ENCODE data around the gene ZPLD1. TPM values are rescaled to one million over a fixed set of nuclear protein-coding genes. Genes with fewer than 3 reads are reported as not detected.

Gene ZPLD1
- total and polyA plus RNA-seq, 4 donors: 0.05 TPM; not detected in 3

GRCh38 chr3:102447272-102447671 is 12.5 kb downstream of the ZPLD1 start:
- Histone ChIP-seq H3K9ac (ENCODE audit: insufficient read depth in 1 of 2, low read length in 2 of 2) (no peak overlapping the region), H3K27ac (ENCODE audit: low read depth in 1 of 2, low read length in 1 of 2) (no peak overlapping the region), H3K4me3 (no peak overlapping the region), H3K36me3 (ENCODE audit: control insufficient read depth in 4 of 4, insufficient read depth in 4 of 4, low read length in 4 of 4) (no peaks in the 10 kb centered on the region), H3K9me3 (ENCODE audit: control insufficient read depth in 4 of 4, insufficient read depth in 3 of 4, low read length in 3 of 4) (no peaks in the 10 kb centered on the region), H3K4me1 (ENCODE audit: control insufficient read depth in 5 of 5, insufficient read depth in 5 of 5, low read length in 5 of 5) (no peaks in the 10 kb centered on the region), H3K27me3 (ENCODE audit: control insufficient read depth in 3 of 3, insufficient read depth in 3 of 3, low read length in 2 of 3) (no peaks in the 10 kb centered on the region)
- DNase-seq (peak in 2 of 3 donors; percentile 12 to 29), ATAC-seq (ENCODE audit: insufficient read depth, low FRiP score) (no peak)
- TF ChIP-seq CTCF (IDR thresholded peaks at IDR 0.05; ENCODE audit: control extremely low read depth, extremely low read depth): no peak
- 67 to 68% methylated on average over 3 of the region's 3 CpGs for WGBS, 2 donors

- no peak for TF ChIP-seq CTCF (IDR thresholded peaks at IDR 0.05; ENCODE audit: control extremely low read depth, extremely low read depth)
- no peaks in the 10 kb centered on the region for H3K36me3 ChIP-seq (ENCODE audit: control insufficient read depth in 4 of 4, insufficient read depth in 4 of 4, low read length in 4 of 4)
- ATAC-seq (ENCODE audit: insufficient read depth, low FRiP score) (no peak), DNase-seq (no peak)
- H3K4me3 ChIP-seq: no peak overlapping the region
- no peak overlapping the region for H3K9ac ChIP-seq (ENCODE audit: insufficient read depth in 1 of 2, low read length in 2 of 2)
- no peaks in the 10 kb centered on the region for H3K4me1 ChIP-seq (ENCODE audit: control insufficient read depth in 5 of 5, insufficient read depth in 5 of 5, low read length in 5 of 5)
- H3K27ac ChIP-seq (ENCODE audit: low read depth in 1 of 2, low read length in 1 of 2): no peak overlapping the region
- no peaks in the 10 kb centered on the region for H3K9me3 ChIP-seq (ENCODE audit: control insufficient read depth in 4 of 4, insufficient read depth in 3 of 4, low read length in 3 of 4)
- no peaks in the 10 kb centered on the region for H3K27me3 ChIP-seq (ENCODE audit: control insufficient read depth in 3 of 3, insufficient read depth in 3 of 3, low read length in 2 of 3)
- whole genome bisulfite sequencing, 2 donors: 60 to 82% methylated on average over 3 of the region's 3 CpGs
These were observed 14.5 kb downstream of the ZPLD1 start for GRCh38 chr3:102449341-102449740.

- Histone ChIP-seq H3K9ac (ENCODE audit: insufficient read depth in 1 of 2, low read length in 2 of 2) (no peak overlapping the region), H3K9me3 (ENCODE audit: control insufficient read depth in 4 of 4, insufficient read depth in 3 of 4, low read length in 3 of 4) (no peaks in the 10 kb centered on the region), H3K4me3 (no peak overlapping the region), H3K27ac (ENCODE audit: low read depth in 1 of 2, low read length in 1 of 2) (no peak overlapping the region), H3K27me3 (ENCODE audit: control insufficient read depth in 3 of 3, insufficient read depth in 3 of 3, low read length in 2 of 3) (no peaks in the 10 kb centered on the region), H3K4me1 (ENCODE audit: control insufficient read depth in 5 of 5, insufficient read depth in 5 of 5, low read length in 5 of 5) (no peaks in the 10 kb centered on the region), H3K36me3 (ENCODE audit: control insufficient read depth in 4 of 4, insufficient read depth in 4 of 4, low read length in 4 of 4) (no peaks in the 10 kb centered on the region)
- peak in 1 of 3 donors; percentile 33 for DNase-seq
- no peak for ATAC-seq (ENCODE audit: insufficient read depth, low FRiP score)
- TF ChIP-seq CTCF (IDR thresholded peaks at IDR 0.05; ENCODE audit: control extremely low read depth, extremely low read depth): no peak
- 69 to 85% methylated on average over 3 of the region's 3 CpGs for WGBS, 2 donors
These were observed 15.1 kb downstream of the ZPLD1 start for GRCh38 chr3:102449930-102450329.

DNA sequence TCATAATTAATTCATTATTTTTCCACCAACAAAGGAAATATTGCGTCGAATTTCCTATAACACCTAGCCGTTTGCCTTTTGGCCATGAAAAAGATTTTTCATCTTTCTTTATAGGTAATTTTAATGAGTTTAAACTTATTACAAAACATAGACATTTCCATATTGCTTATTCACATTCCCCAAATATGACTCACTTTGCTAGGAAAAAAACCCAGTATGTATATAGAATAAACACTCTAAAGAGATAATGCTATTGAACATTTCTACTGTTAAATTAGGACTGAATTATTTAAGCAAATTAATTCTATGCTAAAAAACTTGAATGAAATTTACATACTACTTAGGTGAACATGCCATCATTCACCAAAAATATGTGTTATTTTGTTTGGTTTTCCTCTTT is 16.2 kb downstream of the ZPLD1 start:
- no peaks in the 10 kb centered on the region for H3K4me1 ChIP-seq (ENCODE audit: control insufficient read depth in 5 of 5, insufficient read depth in 5 of 5, low read length in 5 of 5)
- H3K9me3 ChIP-seq (ENCODE audit: control insufficient read depth in 4 of 4, insufficient read depth in 3 of 4, low read length in 3 of 4): no peaks in the 10 kb centered on the region
- ATAC-seq (ENCODE audit: insufficient read depth, low FRiP score) (no peak), DNase-seq (no peak)
- H3K27ac ChIP-seq (ENCODE audit: low read depth in 1 of 2, low read length in 1 of 2): no peak overlapping the region
- H3K9ac ChIP-seq (ENCODE audit: insufficient read depth in 1 of 2, low read length in 2 of 2): no peak overlapping the region
- no peaks in the 10 kb centered on the region for H3K27me3 ChIP-seq (ENCODE audit: control insufficient read depth in 3 of 3, insufficient read depth in 3 of 3, low read length in 2 of 3)
- no peak for TF ChIP-seq CTCF (IDR thresholded peaks at IDR 0.05; ENCODE audit: control extremely low read depth, extremely low read depth)
- 93% methylated on average over 3 of the region's 3 CpGs for WGBS, 2 donors
- H3K4me3 ChIP-seq: no peak overlapping the region
- no peaks in the 10 kb centered on the region for H3K36me3 ChIP-seq (ENCODE audit: control insufficient read depth in 4 of 4, insufficient read depth in 4 of 4, low read length in 4 of 4)
